GM23338 (cell line): ENCODE measurements around the gene PDE4D. TPM values are rescaled to one million over a fixed set of nuclear protein-coding genes. Genes with fewer than 3 reads are reported as not detected.

Experiments used
- CREB1 ChIP-seq: fragments of 250-450 bp; sonication (Bioruptor Pico); IDR thresholded peaks from 2 replicates; pipeline ENCODE4 v1.5.0; 2020; ENCODE audit warnings: low read depth, mild to moderate bottlenecking, moderate library complexity
- EZH2 ChIP-seq: fragments of 200-600 bp; sonication (generic); IDR thresholded peaks from one replicate; pipeline ENCODE4 v1.8.0; 2017; ENCODE audit warnings: antibody characterized with exemption, mild to moderate bottlenecking, low read depth; ENCODE audit not compliant: unreplicated experiment
- POLR2AphosphoS5 ChIP-seq: IDR thresholded peaks from 2 replicates; pipeline ENCODE4 v1.6.1; 2016; ENCODE audit warnings: antibody characterized with exemption, low read depth
- ZNF114 ChIP-seq: fragments of 250-450 bp; sonication (Bioruptor Pico); IDR thresholded peaks from 2 replicates; pipeline ENCODE4 v1.5.0; 2020; ENCODE audit warnings: mild to moderate bottlenecking, moderate library complexity
- ZNF331 ChIP-seq: fragments of 250-450 bp; sonication (Bioruptor Pico); IDR thresholded peaks from 2 replicates; pipeline ENCODE4 v1.5.0; 2020; ENCODE audit warnings: low read depth, mild to moderate bottlenecking, moderate library complexity
- polyA plus RNA-seq: library from polyadenylated mRNA; unstranded; fragments of >200 nt; fragmentation: Nextera tagmentation; extraction: Ambion mirVana; gene quantifications from 2 replicates; pipeline ENCODE4 v1.2.1, GENCODE V29; 2016
- total RNA-seq: library from RNA; depleted of rRNA; stranded (reverse); fragments of >200 nt; shearing (Covaris generic); gene quantifications from 2 replicates; pipeline ENCODE4 v1.2.3, GENCODE V29; 2014
- TF ChIP-seq, protein P1 (sequence below): fragments of 250-450 bp; sonication (Bioruptor Pico); IDR thresholded peaks from 2 replicates; pipeline ENCODE4 v1.5.0; 2020; ENCODE audit warnings: mild to moderate bottlenecking, moderate library complexity
- TF ChIP-seq, protein P2 (sequence below), 2 experiments: fragments of 200-600 bp in 1 of 2; sonication (generic) in 1 of 2; conservative IDR thresholded peaks; 2 replicates each; pipeline versions ENCODE4 v1.5.1 to v1.6.1; 2016 to 2017; ENCODE audit warnings: antibody characterized with exemption in 2 of 2, low read depth in 2 of 2, mild to moderate bottlenecking in 2 of 2, moderate library complexity in 1 of 2
- TF ChIP-seq, protein P3 (sequence below): IDR thresholded peaks from one replicate; pipeline ENCODE4 v1.6.1; 2018; ENCODE audit warnings: antibody characterized with exemption; ENCODE audit not compliant: unreplicated experiment

Gene PDE4D
- total and polyA plus RNA-seq, 2 experiments from 2014 or later, result 2.1 to 4.7 TPM

DNA sequence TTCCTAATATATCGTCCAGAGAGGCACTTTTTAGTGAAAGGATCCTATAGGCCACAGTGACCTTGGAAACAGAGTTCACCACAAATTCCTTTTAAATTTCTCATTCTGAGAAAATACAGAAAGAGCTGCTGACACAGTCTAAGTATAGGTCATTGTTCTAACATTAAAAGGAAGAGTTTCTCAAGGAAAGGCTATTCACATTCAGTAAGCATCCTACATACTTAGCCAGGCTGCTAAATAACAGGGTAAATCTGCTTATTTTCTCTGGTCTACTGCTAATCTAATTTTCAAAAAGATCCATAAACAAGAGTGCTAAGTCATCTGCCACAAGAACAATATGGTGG, 313.7 kb downstream of the PDE4D start (continued):
- TF ChIP-seq, protein P1, sequence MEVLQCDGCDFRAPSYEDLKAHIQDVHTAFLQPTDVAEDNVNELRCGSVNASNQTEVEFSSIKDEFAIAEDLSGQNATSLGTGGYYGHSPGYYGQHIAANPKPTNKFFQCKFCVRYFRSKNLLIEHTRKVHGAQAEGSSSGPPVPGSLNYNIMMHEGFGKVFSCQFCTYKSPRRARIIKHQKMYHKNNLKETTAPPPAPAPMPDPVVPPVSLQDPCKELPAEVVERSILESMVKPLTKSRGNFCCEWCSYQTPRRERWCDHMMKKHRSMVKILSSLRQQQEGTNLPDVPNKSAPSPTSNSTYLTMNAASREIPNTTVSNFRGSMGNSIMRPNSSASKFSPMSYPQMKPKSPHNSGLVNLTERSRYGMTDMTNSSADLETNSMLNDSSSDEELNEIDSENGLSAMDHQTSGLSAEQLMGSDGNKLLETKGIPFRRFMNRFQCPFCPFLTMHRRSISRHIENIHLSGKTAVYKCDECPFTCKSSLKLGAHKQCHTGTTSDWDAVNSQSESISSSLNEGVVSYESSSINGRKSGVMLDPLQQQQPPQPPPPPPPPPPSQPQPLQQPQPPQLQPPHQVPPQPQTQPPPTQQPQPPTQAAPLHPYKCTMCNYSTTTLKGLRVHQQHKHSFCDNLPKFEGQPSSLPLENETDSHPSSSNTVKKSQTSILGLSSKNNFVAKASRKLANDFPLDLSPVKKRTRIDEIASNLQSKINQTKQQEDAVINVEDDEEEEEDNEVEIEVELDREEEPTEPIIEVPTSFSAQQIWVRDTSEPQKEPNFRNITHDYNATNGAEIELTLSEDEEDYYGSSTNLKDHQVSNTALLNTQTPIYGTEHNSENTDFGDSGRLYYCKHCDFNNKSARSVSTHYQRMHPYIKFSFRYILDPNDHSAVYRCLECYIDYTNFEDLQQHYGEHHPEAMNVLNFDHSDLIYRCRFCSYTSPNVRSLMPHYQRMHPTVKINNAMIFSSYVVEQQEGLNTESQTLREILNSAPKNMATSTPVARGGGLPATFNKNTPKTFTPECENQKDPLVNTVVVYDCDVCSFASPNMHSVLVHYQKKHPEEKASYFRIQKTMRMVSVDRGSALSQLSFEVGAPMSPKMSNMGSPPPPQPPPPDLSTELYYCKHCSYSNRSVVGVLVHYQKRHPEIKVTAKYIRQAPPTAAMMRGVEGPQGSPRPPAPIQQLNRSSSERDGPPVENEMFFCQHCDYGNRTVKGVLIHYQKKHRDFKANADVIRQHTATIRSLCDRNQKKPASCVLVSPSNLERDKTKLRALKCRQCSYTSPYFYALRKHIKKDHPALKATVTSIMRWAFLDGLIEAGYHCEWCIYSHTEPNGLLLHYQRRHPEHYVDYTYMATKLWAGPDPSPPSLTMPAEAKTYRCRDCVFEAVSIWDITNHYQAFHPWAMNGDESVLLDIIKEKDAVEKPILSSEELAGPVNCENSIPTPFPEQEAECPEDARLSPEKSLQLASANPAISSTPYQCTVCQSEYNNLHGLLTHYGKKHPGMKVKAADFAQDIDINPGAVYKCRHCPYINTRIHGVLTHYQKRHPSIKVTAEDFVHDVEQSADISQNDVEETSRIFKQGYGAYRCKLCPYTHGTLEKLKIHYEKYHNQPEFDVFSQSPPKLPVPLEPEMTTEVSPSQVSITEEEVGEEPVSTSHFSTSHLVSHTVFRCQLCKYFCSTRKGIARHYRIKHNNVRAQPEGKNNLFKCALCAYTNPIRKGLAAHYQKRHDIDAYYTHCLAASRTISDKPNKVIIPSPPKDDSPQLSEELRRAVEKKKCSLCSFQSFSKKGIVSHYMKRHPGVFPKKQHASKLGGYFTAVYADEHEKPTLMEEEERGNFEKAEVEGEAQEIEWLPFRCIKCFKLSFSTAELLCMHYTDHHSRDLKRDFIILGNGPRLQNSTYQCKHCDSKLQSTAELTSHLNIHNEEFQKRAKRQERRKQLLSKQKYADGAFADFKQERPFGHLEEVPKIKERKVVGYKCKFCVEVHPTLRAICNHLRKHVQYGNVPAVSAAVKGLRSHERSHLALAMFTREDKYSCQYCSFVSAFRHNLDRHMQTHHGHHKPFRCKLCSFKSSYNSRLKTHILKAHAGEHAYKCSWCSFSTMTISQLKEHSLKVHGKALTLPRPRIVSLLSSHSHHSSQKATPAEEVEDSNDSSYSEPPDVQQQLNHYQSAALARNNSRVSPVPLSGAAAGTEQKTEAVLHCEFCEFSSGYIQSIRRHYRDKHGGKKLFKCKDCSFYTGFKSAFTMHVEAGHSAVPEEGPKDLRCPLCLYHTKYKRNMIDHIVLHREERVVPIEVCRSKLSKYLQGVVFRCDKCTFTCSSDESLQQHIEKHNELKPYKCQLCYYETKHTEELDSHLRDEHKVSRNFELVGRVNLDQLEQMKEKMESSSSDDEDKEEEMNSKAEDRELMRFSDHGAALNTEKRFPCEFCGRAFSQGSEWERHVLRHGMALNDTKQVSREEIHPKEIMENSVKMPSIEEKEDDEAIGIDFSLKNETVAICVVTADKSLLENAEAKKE (CRISPR knock-in tag), result no peak
- TF ChIP-seq, protein P2, sequence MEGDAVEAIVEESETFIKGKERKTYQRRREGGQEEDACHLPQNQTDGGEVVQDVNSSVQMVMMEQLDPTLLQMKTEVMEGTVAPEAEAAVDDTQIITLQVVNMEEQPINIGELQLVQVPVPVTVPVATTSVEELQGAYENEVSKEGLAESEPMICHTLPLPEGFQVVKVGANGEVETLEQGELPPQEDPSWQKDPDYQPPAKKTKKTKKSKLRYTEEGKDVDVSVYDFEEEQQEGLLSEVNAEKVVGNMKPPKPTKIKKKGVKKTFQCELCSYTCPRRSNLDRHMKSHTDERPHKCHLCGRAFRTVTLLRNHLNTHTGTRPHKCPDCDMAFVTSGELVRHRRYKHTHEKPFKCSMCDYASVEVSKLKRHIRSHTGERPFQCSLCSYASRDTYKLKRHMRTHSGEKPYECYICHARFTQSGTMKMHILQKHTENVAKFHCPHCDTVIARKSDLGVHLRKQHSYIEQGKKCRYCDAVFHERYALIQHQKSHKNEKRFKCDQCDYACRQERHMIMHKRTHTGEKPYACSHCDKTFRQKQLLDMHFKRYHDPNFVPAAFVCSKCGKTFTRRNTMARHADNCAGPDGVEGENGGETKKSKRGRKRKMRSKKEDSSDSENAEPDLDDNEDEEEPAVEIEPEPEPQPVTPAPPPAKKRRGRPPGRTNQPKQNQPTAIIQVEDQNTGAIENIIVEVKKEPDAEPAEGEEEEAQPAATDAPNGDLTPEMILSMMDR (conservative IDR thresholded peaks at IDR 0.05; ENCODE audit: low read depth in 2 of 2), result no peak
- TF ChIP-seq ZNF331, result no peak
- TF ChIP-seq, protein P3, sequence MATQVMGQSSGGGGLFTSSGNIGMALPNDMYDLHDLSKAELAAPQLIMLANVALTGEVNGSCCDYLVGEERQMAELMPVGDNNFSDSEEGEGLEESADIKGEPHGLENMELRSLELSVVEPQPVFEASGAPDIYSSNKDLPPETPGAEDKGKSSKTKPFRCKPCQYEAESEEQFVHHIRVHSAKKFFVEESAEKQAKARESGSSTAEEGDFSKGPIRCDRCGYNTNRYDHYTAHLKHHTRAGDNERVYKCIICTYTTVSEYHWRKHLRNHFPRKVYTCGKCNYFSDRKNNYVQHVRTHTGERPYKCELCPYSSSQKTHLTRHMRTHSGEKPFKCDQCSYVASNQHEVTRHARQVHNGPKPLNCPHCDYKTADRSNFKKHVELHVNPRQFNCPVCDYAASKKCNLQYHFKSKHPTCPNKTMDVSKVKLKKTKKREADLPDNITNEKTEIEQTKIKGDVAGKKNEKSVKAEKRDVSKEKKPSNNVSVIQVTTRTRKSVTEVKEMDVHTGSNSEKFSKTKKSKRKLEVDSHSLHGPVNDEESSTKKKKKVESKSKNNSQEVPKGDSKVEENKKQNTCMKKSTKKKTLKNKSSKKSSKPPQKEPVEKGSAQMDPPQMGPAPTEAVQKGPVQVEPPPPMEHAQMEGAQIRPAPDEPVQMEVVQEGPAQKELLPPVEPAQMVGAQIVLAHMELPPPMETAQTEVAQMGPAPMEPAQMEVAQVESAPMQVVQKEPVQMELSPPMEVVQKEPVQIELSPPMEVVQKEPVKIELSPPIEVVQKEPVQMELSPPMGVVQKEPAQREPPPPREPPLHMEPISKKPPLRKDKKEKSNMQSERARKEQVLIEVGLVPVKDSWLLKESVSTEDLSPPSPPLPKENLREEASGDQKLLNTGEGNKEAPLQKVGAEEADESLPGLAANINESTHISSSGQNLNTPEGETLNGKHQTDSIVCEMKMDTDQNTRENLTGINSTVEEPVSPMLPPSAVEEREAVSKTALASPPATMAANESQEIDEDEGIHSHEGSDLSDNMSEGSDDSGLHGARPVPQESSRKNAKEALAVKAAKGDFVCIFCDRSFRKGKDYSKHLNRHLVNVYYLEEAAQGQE, result no peak
- TF ChIP-seq POLR2AphosphoS5, result no peak
- no peak for TF ChIP-seq ZNF114
- no peak for TF ChIP-seq EZH2
- TF ChIP-seq CREB1 (CRISPR knock-in tag), result no peak
